K562 (cell line): ENCODE data around the gene SHANK2. TPM values are rescaled to one million over a fixed set of nuclear protein-coding genes. Genes with fewer than 3 reads are reported as not detected.

Source experiments
- ATAC-seq: fragments of 200-7000 bp; cut with Tn5 transposase; 3 replicates; pipeline ENCODE4 v1.9.1; 2020; ENCODE audit warnings: moderate library complexity
- BruUV-seq: library from RNA; stranded (reverse); fragments of 400-500 nt; replicated peaks from 2 replicates; lab custom pipeline; 2021; lab: Mats Ljungman, UMichigan
- CTCF ChIA-PET: fragments of 300-600 bp; formaldehyde crosslinking; extraction: SDS; loops from one replicate; lab custom pipeline; 2021; ENCODE audit warnings: low intra/inter-chr PET ratio; lab: Yijun Ruan, JAX
- POLR2A ChIA-PET: fragments of 300-600, 350-650 bp; sonication (Branson Sonifier 250); formaldehyde crosslinking; extraction: SDS; loops from one replicate; lab custom pipeline; 2021; ENCODE audit warnings: antibody characterized with exemption, inconsistent platforms; lab: Yijun Ruan, JAX
- DNase-seq, 4 experiments: peaks; one replicate each; pipeline versions ENCODE4 v3.0.0 to v3.0.0-alpha.2; 2011 to 2018; ENCODE audit warnings: low spot score in 3 of 4, mixed read lengths in 3 of 4; ENCODE audit errors: extremely low read depth in 1 of 4
- FAIRE-seq: peaks from 2 replicates; lab custom pipeline; 2011; peaks lifted over from hg19 to GRCh38; lab: Jason Lieb, UNC
- H2AFZ ChIP-seq: 2 replicates; pipeline ENCODE4 v1.6.0; 2011; ENCODE audit warnings: low read depth, low read length, control low read depth, inconsistent platforms
- H3K27ac ChIP-seq: fragments of 200-600 bp; 3 replicates; pipeline ENCODE4 v1.8.0; 2011; ENCODE audit warnings: low read depth, mild to moderate bottlenecking, control low read depth, inconsistent platforms, low read length, moderate library complexity, mixed read lengths; ENCODE audit errors: extremely low read depth
- H3K27me3 ChIP-seq, 2 experiments: fragments of 300-600 bp in 1 of 2; 2 replicates in 1 of 2; 3 replicates in 1 of 2; pipeline versions ENCODE4 v1.6.0 to v1.8.0; 2011; ENCODE audit warnings: inconsistent platforms in 2 of 2, low read length in 2 of 2, mild to moderate bottlenecking in 1 of 2, mixed read lengths in 1 of 2, moderate library complexity in 1 of 2; ENCODE audit not compliant: control insufficient read depth in 2 of 2, insufficient read depth in 2 of 2
- H3K36me3 ChIP-seq: fragments of 300-600 bp; 3 replicates; pipeline ENCODE4 v1.8.0; 2011; ENCODE audit warnings: mild to moderate bottlenecking, low read length, inconsistent platforms; ENCODE audit not compliant: control insufficient read depth, insufficient read depth
- H3K4me1 ChIP-seq, 2 experiments: fragments of 200-600 bp in 1 of 2; replicated peaks in 1 of 2; 2 replicates in 1 of 2; 3 replicates in 1 of 2; pipeline versions ENCODE4 v1.5.1 to v1.8.0; 2011; ENCODE audit warnings: inconsistent platforms in 2 of 2, low read length in 2 of 2, mild to moderate bottlenecking in 1 of 2, mixed read lengths in 1 of 2, moderate library complexity in 1 of 2; ENCODE audit not compliant: control insufficient read depth in 2 of 2, insufficient read depth in 2 of 2
- H3K4me2 ChIP-seq: 2 replicates; pipeline ENCODE4 v1.6.1; 2011; ENCODE audit warnings: low read length, control low read depth, inconsistent platforms, mixed read lengths; ENCODE audit not compliant: insufficient read depth
- H3K4me3 ChIP-seq: fragments of 200-600 bp; sonication (generic), shearing (Covaris generic); 2 replicates; pipeline ENCODE4 v1.5.1; 2016; ENCODE audit warnings: control low read depth, inconsistent platforms
- H3K79me2 ChIP-seq: fragments of 200-600 bp; 3 replicates; pipeline ENCODE4 v1.8.0; 2011; ENCODE audit warnings: low read length, inconsistent platforms; ENCODE audit not compliant: control insufficient read depth, insufficient read depth
- H3K9ac ChIP-seq, 2 experiments: 2 replicates each; pipeline versions ENCODE4 v1.6.0 to v1.6.1; 2011; ENCODE audit warnings: low read depth in 2 of 2, low read length in 2 of 2, control low read depth in 1 of 2, inconsistent platforms in 1 of 2, mild to moderate bottlenecking in 1 of 2, mixed read lengths in 1 of 2; ENCODE audit not compliant: insufficient read depth in 1 of 2
- H3K9me1 ChIP-seq: one replicate; pipeline ENCODE4 v1.6.0; 2011; ENCODE audit warnings: inconsistent platforms, mild to moderate bottlenecking, low read length, moderate library complexity; ENCODE audit not compliant: control insufficient read depth, insufficient read depth
- H3K9me3 ChIP-seq: replicated peaks from 2 replicates; pipeline ENCODE4 v1.5.1; 2011; ENCODE audit warnings: low read depth, low read length, inconsistent platforms; ENCODE audit not compliant: control insufficient read depth, insufficient read depth
- H4K20me1 ChIP-seq: replicated peaks from 2 replicates; pipeline ENCODE4 v1.6.1; 2011; ENCODE audit warnings: low read length, inconsistent platforms, mixed read lengths; ENCODE audit not compliant: control insufficient read depth, insufficient read depth
- ZNF830 ChIP-seq: fragments of 250-450 bp; sonication (Bioruptor Pico); IDR thresholded peaks from 2 replicates; pipeline ENCODE4 v1.5.0; 2021; ENCODE audit warnings: mild to moderate bottlenecking
- WGBS: fragments of 100-300 bp; shearing (Covaris generic); methylation state at CpG from one replicate; pipeline ENCODE4 v1.1.6; 2016; ENCODE audit warnings: low coverage, mixed read lengths; ENCODE audit not compliant: insufficient coverage; ENCODE audit errors: missing lambda C conversion rate; 5-methylcytosine and 5-hydroxymethylcytosine counted together
- in situ Hi-C: fragments of 300-500 bp; cut with MboI; formaldehyde crosslinking; loops from 4 replicates; pipeline ENCODE4 v1.15.0; 2018; ENCODE audit warnings: inconsistent platforms, mixed read lengths
- intact Hi-C: fragments of 100-400 bp; cut with micrococcal nuclease; formaldehyde crosslinking; loops from 2 replicates; pipeline ENCODE4 v1.14.2; 2022
- polyA plus RNA-seq, 8 experiments: library from polyadenylated mRNA; depleted of rRNA in 4 of 8; stranded (reverse) in 5 of 8; unstranded in 3 of 8; fragments of >200 nt; fragmentation: Nextera tagmentation in 2 of 8; fragmentation: Illumina TruSeq in 1 of 8; extraction: Ambion mirVana in 2 of 8; extraction: Trizol in 1 of 8; gene quantifications; 2 replicates each; pipeline versions ENCODE4 v1.2.1 to v1.2.3, GENCODE V29; 2011 to 2014; ENCODE audit warnings: inconsistent platforms in 1 of 8, missing spikeins in 1 of 8
- total RNA-seq, 7 experiments: library from RNA; depleted of rRNA in 6 of 7; stranded (reverse); fragments of >200 nt in 6 of 7; fragmentation: Illumina TruSeq in 2 of 7; extraction: Trizol in 2 of 7; gene quantifications; 2 replicates each; pipeline versions ENCODE4 v1.2.1 to v1.2.3, GENCODE V29; 2011 to 2021; ENCODE audit warnings: low replicate concordance in 1 of 7
- TF ChIP-seq, protein P1 (sequence below), 2 experiments: fragments of 450-650 bp in 1 of 2; sonication (generic) in 1 of 2; formaldehyde crosslinking in 1 of 2; IDR thresholded peaks; 2 replicates each; pipeline versions ENCODE4 v1.7.1 to v1.9.0; 2016 to 2022; ENCODE audit warnings: inconsistent platforms in 1 of 2, mild to moderate bottlenecking in 1 of 2, missing genetic modification reagents in 1 of 2

Gene SHANK2
- total and polyA plus RNA-seq, 9 of the 15 experiments (the other 6 are each of a cell fraction or from before 2014, with no cell fraction given): 0.04 to 0.07 TPM; not detected in 7

GRCh38 chr11:71218789-71219499 lies 33.4 kb downstream of the SHANK2 start:
- Histone ChIP-seq H3K9ac (no peak overlapping the region), H3K27ac (no peak overlapping the region), H2AFZ (no peak overlapping the region), H4K20me1 (peaks cover 11% of the 10 kb centered on the region; the same call in 1 of the 2 replicates), H3K27me3 (peaks cover 0 to 43% of the 10 kb centered on the region in 2 experiments; a peak in 2 of 5 replicates), H3K9me3 (no peaks in the 10 kb centered on the region), H3K4me3 (no peak overlapping the region), H3K9me1 (no peaks in the 10 kb centered on the region), H3K36me3 (no peaks in the 10 kb centered on the region), H3K4me1 (no peaks in the 10 kb centered on the region), H3K79me2 (no peaks in the 10 kb centered on the region), H3K4me2 (no peak overlapping the region)
- ATAC-seq (no peak), DNase-seq (no peak), FAIRE-seq (no peak)
- whole genome bisulfite sequencing: under 1% methylated on average over 10 of the region's 10 CpGs
- intact Hi-C loops (no loop called here), in situ Hi-C loops (no loop called here)
- BruUV-seq: no TSS peak
- CTCF ChIA-PET: no interaction called here
- POLR2A ChIA-PET: interaction anchor here (1.5 kb wide), 1 partner anchor 18 kb away, joined by 4 read pairs; no protein-coding TSS in a partner anchor
- no peak for TF ChIP-seq ZNF830 (CRISPR knock-in tag)
- TF ChIP-seq, protein P1, sequence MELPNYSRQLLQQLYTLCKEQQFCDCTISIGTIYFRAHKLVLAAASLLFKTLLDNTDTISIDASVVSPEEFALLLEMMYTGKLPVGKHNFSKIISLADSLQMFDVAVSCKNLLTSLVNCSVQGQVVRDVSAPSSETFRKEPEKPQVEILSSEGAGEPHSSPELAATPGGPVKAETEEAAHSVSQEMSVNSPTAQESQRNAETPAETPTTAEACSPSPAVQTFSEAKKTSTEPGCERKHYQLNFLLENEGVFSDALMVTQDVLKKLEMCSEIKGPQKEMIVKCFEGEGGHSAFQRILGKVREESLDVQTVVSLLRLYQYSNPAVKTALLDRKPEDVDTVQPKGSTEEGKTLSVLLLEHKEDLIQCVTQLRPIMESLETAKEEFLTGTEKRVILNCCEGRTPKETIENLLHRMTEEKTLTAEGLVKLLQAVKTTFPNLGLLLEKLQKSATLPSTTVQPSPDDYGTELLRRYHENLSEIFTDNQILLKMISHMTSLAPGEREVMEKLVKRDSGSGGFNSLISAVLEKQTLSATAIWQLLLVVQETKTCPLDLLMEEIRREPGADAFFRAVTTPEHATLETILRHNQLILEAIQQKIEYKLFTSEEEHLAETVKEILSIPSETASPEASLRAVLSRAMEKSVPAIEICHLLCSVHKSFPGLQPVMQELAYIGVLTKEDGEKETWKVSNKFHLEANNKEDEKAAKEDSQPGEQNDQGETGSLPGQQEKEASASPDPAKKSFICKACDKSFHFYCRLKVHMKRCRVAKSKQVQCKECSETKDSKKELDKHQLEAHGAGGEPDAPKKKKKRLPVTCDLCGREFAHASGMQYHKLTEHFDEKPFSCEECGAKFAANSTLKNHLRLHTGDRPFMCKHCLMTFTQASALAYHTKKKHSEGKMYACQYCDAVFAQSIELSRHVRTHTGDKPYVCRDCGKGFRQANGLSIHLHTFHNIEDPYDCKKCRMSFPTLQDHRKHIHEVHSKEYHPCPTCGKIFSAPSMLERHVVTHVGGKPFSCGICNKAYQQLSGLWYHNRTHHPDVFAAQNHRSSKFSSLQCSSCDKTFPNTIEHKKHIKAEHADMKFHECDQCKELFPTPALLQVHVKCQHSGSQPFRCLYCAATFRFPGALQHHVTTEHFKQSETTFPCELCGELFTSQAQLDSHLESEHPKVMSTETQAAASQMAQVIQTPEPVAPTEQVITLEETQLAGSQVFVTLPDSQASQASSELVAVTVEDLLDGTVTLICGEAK (IDR thresholded peaks at IDR 0.05): peak; percentile 80
- TF ChIP-seq, protein P1 (CRISPR knock-in tag; IDR thresholded peaks at IDR 0.05): no peak
